Epidermal melanocyte (primary cell): ENCODE data around the gene NGDN.

Experiments
- DNase-seq: peaks from one replicate; pipeline ENCODE4 v3.0.0; 2011; ENCODE audit warnings: low spot score; ENCODE audit not compliant: insufficient read length

Gene NGDN

DNA sequence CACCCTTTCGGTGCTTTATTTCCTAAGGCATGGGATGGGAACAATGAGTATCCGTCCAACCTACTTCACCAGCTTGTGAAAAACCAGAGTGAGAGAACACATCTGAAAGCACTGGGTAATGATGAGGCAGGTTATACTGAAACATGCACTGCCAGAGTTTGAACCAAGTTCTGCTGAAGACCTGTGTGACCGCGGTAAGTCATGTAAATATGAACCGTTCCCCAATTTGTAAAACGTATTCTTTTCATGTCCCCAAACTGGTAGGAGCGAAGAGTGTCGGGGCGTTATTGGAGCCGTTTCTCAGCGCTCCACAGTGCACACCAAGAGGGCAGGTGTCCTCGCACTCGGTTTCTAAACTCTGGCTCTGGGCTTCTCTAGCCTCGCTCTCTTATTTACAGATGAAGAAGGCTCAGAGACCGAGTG, 788 bp upstream of the NGDN start:
- no peak for DNase-seq

DNA sequence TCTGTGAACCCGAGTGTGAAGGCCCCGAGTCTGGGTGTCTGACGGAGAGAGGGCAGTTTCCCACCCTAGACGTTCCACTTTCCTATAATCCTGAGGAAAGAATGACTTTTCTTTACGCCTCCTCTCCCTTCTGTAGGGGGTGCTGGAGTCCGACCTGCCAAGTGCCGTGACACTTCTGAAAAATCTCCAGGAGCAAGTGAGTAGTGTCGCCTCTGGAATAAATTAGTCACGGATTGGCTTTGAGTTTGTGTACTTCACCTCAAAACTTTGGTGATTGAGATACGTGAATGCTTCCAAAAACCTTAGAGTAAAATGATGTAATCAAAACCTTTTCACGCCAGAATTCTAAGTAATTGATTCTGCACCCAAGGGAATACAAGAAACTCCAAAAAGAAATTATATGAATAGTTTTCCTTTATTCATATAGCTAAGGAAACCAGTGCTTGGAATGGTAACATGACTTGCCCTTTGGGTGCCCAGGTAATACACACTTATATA, 452 bp downstream of the NGDN start:
- no peak for DNase-seq

DNA sequence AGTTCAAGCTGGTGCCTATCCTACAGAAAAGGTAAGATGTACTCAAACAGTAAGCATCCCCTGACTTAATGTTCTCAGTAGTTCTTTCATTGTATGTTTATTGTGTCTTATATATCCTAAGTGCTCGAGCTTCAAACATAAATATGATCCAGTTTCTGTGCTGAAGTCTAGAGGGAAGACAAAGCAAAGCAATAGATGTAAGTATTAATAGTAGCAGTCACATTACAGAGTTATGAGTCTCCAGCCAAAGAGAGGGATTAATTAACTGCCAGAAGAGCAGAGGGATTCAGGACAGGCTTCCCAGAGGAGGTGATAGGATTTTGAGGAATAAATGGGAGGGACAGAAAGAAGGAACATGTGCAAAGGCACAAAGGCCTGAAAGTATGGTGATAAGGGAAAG, 1.4 kb downstream of the NGDN start:
- DNase-seq = no peak

DNA sequence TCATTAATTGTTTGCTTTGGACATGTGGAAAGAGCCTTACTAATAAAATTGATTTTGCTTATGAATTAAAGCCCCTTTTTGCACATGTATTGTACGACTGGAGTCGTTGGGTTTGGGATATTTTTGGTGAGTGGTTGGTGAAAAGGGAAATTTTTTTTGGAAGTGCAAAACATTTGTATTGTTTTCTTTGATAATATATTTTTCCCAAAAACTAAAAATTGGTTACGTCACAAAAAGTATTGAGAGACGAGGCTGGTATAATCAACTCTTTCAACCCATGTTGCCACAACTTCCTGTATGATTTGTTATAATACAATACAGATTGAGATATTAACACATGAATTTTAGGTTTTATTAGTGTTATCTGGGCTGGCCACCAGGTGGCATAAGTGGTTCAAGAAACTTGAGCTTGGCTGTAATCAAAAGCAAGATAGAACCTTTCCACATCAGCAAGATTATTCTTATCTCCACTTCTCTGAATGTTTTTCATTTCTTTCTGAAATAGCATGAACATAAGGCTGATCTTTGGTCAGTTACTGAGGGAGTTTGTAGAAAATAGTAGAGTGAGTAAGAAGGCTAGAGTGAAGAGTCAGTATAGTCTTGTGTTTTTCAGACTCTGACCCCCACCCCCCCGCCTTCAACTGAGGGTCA, 8.7 kb downstream of the NGDN start:
- peak; percentile 34 for DNase-seq

DNA sequence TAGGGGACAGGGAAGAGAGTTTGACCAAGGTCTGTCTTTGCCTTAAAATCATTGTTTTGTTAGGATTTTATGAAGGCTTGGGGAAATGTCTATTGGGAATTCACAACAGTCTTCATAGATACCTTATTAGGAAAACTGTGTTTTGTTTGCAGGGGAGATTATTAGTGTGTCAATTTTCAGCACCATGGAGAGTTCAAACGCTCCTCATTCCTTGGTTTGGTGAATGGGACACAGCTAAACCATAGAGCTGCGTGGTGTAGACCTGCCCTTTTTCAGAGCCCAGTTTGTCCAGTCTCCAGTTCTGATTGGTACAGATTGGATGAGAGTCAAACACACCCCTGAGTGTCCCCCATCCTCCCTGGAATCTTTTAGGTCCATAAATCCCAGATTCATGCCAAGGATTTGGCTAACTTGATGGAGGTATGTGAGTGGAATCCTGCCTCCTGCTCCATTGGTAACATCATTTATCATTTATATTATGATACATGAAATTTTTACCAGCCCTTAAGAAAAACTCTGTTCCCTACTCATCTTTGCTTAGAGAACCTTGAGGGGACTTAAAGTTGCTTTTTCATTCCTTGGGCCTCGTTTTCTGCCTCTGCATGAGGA, 12.0 kb downstream of the NGDN start:
- DNase-seq = no peak

DNA sequence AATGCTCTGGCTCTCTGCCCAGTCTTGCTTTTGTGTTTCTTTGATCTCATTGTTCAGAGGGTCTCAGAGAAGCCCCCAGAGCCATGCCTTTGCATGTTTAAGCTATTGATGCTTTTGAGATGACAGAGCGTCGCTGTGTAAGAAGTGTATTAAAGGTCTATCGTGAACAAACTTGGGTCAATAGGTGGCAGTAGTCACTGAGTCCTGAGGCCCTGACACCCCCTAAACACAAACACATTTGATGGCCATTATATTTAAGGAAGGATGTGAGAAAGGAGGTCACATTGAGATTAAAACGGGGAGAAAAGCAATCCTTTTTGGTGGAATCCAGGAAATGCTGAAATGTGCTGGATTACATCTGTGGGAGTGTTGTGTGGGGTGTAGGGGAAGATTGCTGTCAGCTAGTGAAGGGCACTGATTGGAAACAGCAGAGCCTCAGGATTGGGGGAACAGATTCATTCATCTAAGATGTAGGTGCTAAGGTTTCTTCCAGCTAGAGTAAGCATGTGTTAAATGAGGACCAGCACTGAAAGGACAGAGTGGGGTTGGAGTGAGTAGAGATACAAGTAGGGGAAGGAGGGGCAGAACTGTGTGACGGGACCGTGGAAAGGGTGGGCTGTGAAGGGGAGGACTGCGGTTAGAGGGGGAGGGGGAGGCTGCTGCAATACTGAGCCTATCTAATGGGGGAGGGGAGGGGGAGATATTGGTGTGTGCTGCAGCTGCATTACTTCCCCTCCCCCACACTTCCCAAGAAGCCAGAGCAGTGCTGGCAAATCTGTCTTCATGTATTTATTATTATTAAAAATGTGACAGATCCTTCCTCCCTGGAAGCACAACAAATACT, 12.7 kb downstream of the NGDN start:
- no peak for DNase-seq

DNA sequence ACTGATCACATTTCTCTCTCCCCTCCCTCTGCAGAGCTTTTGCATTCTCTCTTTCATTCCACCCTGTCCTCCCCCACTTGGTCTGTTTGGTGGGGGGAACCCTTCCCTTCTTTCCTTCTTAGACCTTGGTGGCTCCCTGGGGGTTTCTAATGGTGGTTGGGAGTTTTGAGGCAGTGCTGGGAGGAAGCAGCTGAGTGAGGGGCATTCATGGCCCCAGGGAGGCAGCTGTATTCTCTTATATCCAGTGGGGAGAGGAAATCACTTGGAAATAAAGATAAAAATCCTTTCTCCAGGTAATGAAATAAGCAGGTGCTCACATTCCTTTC, 13.3 kb downstream of the NGDN start:
- DNase-seq = no peak

DNA sequence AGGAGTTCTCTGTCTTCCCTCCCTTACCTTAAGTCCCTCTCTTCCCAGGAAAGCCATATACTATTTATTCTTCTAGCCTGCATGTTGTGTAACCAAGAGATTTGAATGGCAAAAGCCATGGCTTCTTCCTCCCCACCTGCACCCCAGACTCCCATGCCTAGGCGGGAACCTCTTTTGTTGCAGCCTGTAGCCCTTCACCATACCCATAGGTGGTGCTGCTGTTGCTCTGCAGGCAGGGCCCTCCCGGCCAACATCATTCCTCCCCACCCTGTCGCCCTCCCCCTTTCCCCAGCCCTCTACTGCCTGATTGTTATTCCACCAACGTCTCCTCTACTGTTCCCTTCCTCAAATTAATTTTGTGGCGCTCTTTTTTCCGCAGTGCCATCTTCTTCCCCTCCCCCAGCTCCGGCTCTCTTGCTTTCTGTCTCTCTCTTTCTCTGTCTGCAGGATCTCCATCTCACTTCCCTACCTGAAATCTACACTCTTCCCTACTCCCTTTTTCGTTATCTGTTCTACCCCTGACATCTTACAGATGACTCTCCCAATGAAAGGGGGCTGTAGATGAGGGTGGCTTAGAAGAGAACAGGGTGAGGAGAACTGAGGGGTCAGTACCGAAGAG, 13.8 kb downstream of the NGDN start:
- DNase-seq = no peak

DNA sequence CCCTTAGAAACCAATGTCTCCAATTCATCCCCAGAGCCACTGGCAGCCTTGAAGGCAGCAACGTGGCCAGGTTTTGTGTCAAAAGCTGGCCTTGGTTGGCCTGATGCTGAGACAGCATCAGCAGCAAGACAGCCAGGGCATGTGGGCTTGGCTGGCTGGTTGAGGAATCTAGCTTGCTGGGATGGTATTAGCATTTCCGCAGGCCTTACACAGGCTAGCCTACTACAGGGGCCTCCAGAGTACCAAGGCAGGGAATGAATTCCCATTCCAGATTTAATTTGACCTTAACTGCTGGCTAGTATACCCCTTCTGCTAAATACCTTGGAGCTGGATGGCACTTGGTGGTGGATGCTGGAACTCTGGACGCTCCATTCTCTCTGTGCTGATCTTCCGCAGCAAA, 15.8 kb downstream of the NGDN start:
- DNase-seq = no peak

DNA sequence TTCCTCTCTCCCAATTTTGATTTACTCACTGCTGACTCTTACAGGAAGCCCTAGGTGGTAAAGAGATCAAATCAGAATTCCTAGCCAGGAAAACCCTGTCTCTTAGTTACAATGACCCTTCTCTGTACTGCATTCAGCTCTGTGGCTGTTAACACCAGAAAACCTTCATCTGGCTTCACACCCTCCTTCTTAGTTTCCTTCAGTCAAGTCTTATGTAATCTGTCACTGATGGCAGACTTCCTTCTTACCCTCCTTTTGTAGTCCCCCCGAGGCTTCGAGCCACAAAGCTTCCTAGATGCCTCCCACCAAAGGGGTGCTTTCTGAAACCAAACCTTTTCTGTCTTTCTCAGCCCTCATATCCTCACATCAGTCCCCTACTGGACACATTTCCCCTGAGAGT, 16.5 kb downstream of the NGDN start:
- no peak for DNase-seq

DNA sequence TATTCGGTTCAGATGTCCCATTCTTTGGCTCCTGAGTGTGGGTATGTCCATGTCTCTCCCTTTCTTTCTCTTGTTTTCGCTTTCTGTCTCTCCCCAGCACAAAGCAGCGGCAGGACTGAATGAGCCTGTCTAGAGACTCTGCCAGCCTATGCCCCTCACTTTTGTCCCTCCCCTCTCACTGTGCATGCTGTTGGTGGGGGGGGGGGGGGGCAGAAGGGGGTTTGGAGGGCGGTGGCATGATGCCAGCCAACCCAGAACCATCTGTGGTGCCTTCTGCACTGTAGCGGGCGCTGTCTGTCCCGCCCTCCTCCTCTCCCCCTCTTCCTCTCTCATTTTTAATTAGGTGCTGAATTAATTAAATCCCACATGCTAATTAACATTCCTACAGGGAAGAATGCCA, 17.7 kb downstream of the NGDN start:
- DNase-seq = no peak

DNA sequence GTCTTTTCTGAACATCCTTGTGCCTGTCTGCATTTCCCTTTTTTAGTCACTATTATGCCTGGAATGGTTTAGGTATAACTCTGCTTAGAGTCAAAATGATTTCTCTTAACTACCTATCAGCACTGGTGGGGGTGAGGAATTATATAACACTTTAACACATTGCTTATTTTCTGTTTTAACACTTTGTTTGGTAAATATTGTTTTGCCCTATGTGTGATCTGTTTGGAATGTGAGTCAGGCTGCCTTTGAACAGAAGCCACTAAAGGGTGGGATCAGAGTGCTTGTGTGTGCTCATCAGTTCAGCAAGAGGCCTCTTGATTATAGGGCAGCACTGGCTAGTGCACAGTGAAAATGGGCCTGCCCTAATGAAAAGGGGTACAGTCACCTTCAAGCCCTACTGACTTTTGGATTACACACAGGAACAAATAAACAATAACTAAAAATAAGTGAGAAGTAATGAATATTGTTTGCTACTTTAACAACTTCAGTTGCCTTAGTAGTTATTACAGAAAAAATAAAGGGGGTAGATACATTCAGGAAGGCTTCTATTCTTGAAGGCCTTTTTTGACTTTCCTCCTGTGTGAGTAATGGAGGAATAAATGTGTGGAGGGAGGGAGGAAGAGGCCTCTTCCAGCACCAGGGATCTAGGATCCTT, 23.2 kb downstream of the NGDN start:
- no peak for DNase-seq

DNA sequence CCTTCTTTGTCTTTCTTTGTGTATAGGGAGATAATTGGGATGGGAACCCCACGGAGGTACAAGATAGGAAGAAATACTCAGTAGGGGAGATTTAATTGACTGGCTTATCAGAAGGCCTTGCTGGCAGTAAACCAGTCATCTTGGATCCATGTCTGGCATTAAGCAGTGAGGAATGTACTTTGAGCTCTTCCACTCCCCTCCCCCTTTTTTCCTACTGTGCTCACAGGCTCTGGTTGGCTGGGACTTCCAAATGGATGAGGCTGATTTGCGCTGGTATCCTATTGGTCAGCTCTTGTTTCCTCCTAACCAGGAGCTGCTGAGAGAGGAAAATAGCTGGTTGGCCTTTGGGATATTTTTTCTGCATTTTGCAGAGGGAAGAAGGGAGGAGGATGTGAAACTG, 24.7 kb downstream of the NGDN start:
- no peak for DNase-seq

DNA sequence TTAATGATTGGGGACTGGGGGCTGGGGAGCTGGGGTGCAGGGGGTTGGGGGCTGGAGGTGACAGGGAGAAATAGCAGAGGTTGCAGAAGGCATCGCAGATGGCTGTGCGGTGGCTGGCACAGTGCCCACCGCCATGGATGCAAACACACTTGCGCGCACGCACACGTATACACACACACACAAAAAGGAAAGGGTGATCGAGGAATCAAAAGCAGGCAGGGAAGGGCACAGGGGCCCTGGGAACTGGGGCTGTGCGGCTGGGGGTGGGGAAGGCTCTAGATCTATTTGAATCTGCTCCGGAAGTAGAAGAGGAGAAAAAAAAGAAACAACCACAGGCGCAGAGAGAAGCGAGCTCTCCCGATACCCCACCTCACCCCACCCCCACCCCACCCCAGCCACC, 42.7 kb downstream of the NGDN start:
- DNase-seq = no peak

DNA sequence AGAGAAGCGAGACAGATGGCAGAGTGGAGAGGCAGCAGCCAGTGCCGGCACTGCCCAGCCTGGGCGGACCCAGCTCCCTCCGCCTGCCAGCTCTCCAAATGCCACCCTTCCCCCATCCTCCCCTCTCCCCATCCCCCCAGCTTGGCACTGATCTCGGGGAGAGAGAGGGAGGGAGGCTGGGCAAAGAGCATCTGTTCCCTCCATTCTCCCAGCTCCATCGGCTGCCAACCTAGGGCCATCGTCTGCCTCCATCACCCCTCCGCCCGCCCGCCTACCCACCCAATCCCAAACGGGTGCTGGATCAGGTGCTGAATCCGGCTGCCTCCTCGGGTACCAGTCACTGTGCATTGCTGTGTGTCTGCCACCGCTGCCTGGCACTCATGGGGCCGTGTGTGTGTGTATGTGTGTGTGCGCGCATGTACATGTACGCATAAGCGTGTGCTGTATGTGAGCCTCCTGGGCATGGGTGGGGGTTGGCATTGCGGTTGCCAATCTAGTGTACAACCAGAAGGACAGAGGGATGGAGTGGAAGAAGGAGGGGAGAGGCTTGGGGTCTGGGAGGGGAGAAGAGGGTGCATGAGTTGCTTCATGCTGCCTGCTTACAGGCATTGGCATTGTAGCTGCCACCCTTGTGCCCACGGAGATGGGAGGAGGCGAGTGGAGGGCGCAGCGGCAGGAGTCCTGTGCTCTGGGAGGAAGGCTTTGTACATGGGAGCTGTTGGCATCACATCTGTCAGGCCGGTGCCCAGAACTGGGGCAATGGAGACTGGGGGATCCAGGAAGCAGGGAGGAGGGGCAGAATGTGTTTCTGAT, 43.7 kb downstream of the NGDN start:
- no peak for DNase-seq

DNA sequence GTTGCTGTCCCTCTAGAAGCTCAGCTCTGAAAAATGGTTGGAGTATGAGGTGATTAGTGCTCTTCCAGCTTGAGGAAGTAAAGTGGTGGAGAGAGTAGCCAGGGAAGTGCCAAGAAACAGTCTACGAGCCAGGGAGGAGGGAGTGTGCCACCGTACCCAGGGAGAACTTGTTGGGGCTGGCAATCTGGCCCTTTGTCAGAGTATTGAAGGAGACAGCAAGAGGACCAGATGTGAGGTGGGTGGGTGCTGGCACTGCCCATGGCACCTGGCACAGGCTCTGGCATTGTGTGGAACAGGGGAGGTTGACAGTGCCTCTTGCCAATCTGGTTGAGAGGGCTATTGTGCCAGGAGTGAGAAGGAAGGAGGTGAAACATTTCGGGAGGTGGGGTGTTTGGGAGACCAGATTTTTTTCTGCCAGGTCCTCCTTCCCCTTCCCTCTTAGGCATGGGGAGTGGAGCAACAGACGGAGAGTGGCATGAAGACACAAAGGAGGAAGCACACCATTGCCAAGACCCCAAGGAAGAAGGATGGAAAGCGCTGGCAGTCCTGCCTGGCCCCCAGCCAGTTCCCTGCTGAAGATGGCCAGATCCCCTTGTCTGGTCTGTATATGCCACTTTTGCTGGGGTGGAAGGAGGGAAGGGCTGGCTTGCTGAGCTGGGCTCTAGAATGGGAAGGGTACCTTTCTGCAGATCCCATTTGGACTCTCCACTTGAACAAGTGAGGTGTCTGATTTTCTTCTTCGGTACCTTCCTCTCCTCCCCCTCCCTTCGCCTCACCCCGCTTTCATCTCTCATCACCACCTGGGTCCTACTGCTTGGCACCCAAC, 44.5 kb downstream of the NGDN start:
- no peak for DNase-seq

DNA sequence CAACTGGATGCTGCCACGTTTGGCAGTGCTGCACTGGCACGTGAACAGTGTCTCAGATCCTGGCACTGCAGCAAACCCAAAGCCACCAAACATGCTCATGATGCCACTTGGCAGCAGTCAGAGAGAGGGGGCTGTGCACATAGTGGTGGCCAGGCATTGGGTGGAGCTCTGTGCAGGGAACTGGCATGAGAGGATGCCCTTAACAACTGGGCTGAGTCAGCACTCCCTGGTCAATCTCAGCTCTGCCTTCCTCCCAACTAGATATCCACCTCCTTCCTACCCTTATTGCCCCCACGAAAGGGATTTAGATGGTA, 45.1 kb downstream of the NGDN start:
- no peak for DNase-seq

DNA sequence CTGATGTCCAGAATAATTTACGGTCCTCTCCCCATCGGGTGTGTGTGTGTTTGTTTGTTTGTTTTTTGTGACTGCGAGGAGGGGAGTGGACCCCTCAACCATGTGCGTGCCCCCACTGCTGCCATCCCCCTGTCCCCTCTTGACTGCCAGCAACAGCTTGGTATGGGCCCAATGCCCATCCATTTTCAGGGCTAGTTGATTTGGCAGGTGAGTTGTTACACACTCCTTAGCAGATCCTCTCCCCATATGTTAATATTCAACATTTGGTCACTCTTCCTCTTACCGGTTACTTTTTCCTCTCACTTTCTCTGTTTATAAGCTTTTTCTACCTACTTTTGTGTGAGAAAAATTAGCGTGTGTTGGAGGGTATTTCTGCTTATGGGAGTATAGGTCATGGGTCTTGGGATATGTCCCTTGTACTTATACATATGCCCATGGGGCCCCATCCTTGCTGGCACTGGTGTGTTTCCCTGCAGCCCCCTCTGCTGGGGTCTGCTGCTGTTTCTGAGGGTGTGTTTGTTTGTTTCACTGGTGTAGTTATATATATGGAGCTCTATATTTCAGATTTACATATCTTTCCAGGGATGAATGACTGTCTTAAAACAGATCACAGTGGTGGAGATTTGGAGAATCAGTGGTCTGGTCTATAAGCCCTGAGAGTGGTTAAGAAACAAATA, 48.3 kb downstream of the NGDN start:
- DNase-seq = no peak

DNA sequence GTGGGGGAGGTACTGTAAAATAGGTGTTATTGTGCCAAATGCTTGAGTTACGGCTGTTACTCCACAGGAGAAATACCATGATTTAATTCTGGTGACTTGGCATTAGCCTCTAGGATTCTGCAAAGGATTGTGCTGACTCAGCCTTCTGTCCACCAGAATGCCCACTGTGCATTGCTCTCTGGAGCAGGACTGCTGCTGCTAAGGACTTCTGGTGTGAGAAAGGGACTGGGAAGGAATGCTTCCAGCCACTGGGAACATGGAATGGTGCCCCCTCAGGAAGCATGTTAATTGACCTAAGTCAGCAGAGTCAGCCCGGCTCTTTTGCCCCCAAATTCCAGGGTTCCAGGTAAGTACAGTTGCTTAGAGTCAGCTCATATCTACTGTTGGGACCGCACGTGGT, 49.2 kb downstream of the NGDN start:
- no peak for DNase-seq
